ENCODE results near the gene RALGAPB. TPM values are rescaled to one million over a fixed set of nuclear protein-coding genes. Genes with fewer than 3 reads are reported as not detected.

Gene RALGAPB
- polyA plus RNA-seq, 1 donor (not counting 4 experiments of a cell fraction or from before 2014, with no cell fraction given), result 23.8 TPM

DNA sequence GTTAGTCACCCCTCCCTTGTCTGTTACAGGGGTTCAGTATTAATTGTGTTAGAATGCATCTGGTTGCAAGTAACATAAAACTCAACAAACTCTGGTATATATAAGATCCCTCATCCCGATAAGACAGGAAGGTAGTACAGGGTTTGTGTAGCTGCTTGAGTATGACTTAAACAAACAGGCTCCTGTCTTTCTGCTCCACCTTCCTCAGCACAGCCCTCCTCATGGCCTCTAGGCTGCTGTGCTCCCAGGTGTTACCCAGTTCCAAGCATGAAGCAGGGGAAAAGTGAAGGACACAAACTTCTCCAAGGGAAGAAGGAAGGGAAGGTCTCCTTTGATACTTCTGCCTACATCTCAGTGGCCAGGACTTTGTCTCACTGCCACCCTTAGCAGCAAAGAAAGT is 1.4 kb upstream of the RALGAPB start:
- peaks cover 2% of the 10 kb centered on the region for H4K20me1 ChIP-seq (ENCODE audit: control insufficient read depth, extremely low read depth, insufficient read depth, low read length)
- H2AFZ ChIP-seq (ENCODE audit: control insufficient read depth, low read length), result peak overlapping the region; percentile 97
- no peaks in the 10 kb centered on the region for H3K9me3 ChIP-seq (ENCODE audit: control insufficient read depth, low read depth, low read length)
- H3K9me1 ChIP-seq (ENCODE audit: control insufficient read depth, extremely low read depth, insufficient read depth, low read length), result no peaks in the 10 kb centered on the region
- H3K27ac ChIP-seq (ENCODE audit: control insufficient read depth, insufficient read depth, low read length), result no peak overlapping the region
- no peaks in the 10 kb centered on the region for H3K27me3 ChIP-seq (ENCODE audit: control insufficient read depth, extremely low read depth, insufficient read depth, low read length)
- H3K36me3 ChIP-seq (ENCODE audit: control insufficient read depth in 2 of 2, extremely low read depth in 1 of 2, insufficient read depth in 2 of 2, low read length in 2 of 2), result no peaks in the 10 kb centered on the region
- peaks cover 15% of the 10 kb centered on the region for H3K4me1 ChIP-seq (ENCODE audit: control insufficient read depth, extremely low read depth, insufficient read depth, low read length)
- TF ChIP-seq EZH2 (IDR thresholded peaks at IDR 0.05; ENCODE audit: low read length), result no peak
- dilution Hi-C loops (cut with MboI; ENCODE audit: extremely low pct_ligation_motif_present, low sequenced_read_pairs), result no loop called here
- H3K79me2 ChIP-seq (ENCODE audit: control insufficient read depth, insufficient read depth, low read length), result peaks cover 32% of the 10 kb centered on the region
- no peak overlapping the region for H3K4me3 ChIP-seq (ENCODE audit: control insufficient read depth in 2 of 3, extremely low read depth in 1 of 3, insufficient read depth in 2 of 3, low read depth in 1 of 3, low read length in 3 of 3)
- H3K9ac ChIP-seq (ENCODE audit: control insufficient read depth, extremely low read depth, insufficient read depth, low read length), result no peak overlapping the region
- FAIRE-seq (no peak), DNase-seq (ENCODE audit: low read depth, low spot score) (no peak)
- H3K4me2 ChIP-seq (ENCODE audit: control insufficient read depth, extremely low read depth, insufficient read depth, low read depth, low read length), result peak overlapping the region; percentile 94

DNA sequence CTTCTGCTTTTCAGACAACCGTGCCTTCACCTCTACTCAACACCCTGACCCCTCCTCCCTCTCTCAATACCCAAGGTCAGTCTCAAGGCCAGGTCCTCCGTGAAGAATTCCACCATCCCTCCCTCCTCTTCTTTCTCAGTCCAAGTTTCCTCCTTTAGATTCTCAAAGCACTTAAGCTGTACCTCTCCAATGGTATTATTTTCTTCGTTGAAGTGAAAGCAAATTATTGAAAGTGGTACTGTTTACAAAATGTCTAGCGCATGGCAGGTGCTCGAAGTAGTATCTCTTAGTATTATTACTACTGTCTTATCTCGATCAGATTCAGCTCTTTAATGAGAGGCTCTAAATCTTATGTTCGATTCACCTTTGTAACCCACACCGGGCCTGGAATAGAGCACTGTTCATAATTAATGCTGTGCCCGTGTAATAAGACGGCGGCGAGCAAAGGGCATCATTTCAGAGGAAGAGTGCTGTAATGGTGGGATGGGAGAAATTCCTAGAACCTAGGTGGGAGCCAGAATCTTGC is 593 bp upstream of the RALGAPB start:
- Histone ChIP-seq H3K36me3 (ENCODE audit: control insufficient read depth in 2 of 2, extremely low read depth in 1 of 2, insufficient read depth in 2 of 2, low read length in 2 of 2) (no peaks in the 10 kb centered on the region), H2AFZ (ENCODE audit: control insufficient read depth, low read length) (peak overlapping the region; percentile 97), H3K9ac (ENCODE audit: control insufficient read depth, extremely low read depth, insufficient read depth, low read length) (peak overlapping the region; percentile 64), H3K4me2 (ENCODE audit: control insufficient read depth, extremely low read depth, insufficient read depth, low read depth, low read length) (peak overlapping the region; percentile 94), H3K9me3 (ENCODE audit: control insufficient read depth, low read depth, low read length) (no peaks in the 10 kb centered on the region), H3K27me3 (ENCODE audit: control insufficient read depth, extremely low read depth, insufficient read depth, low read length) (no peaks in the 10 kb centered on the region), H4K20me1 (ENCODE audit: control insufficient read depth, extremely low read depth, insufficient read depth, low read length) (peaks cover 4% of the 10 kb centered on the region), H3K27ac (ENCODE audit: control insufficient read depth, insufficient read depth, low read length) (peak overlapping the region; percentile 43), H3K4me1 (ENCODE audit: control insufficient read depth, extremely low read depth, insufficient read depth, low read length) (peaks cover 15% of the 10 kb centered on the region), H3K79me2 (ENCODE audit: control insufficient read depth, insufficient read depth, low read length) (peaks cover 40% of the 10 kb centered on the region), H3K4me3 (ENCODE audit: control insufficient read depth in 2 of 3, extremely low read depth in 1 of 3, insufficient read depth in 2 of 3, low read depth in 1 of 3, low read length in 3 of 3) (peak overlapping the region; percentile 69 to 78 (median 73)), H3K9me1 (ENCODE audit: control insufficient read depth, extremely low read depth, insufficient read depth, low read length) (no peaks in the 10 kb centered on the region)
- no peak for FAIRE-seq
- dilution Hi-C loops (cut with MboI; ENCODE audit: extremely low pct_ligation_motif_present, low sequenced_read_pairs), result no loop called here
- no peak for DNase-seq (ENCODE audit: low read depth, low spot score)
- TF ChIP-seq EZH2 (IDR thresholded peaks at IDR 0.05; ENCODE audit: low read length), result no peak
- TF ChIP-seq CTCF (optimal IDR thresholded peaks at IDR 0.05 in 1 of 3, IDR thresholded peaks at IDR 0.05 in 1 of 3, conservative IDR thresholded peaks at IDR 0.05 in 1 of 3; ENCODE audit: extremely low read depth in 1 of 3, insufficient read depth in 2 of 3, low read length in 3 of 3), result no peak

DNA sequence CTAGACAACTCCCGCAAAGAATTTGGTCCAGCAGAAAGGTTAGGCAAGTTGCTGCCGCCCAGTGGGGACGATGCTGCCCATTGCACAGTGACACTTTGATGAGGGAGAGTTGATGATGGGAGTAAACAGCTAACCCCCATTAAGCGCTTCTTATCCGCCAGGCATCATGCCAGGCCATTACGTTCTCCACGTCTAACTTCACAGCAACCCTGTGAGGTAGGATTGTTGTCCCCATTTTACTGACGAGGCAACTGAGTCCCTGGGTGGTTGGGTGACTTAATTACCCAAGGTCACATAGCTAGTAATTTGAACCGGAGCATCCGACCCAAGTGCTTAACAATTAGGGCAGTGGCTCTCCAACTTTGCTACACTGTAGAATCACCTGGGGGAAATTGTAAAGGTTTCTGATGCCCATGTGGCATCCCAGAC is 738 bp downstream of the RALGAPB start:
- Histone ChIP-seq H3K27me3 (ENCODE audit: control insufficient read depth, extremely low read depth, insufficient read depth, low read length) (no peaks in the 10 kb centered on the region), H4K20me1 (ENCODE audit: control insufficient read depth, extremely low read depth, insufficient read depth, low read length) (peaks cover 4% of the 10 kb centered on the region), H3K4me3 (ENCODE audit: control insufficient read depth in 2 of 3, extremely low read depth in 1 of 3, insufficient read depth in 2 of 3, low read depth in 1 of 3, low read length in 3 of 3) (peak overlapping the region; percentile 59 to 78 (median 73)), H3K9me3 (ENCODE audit: control insufficient read depth, low read depth, low read length) (no peaks in the 10 kb centered on the region), H3K79me2 (ENCODE audit: control insufficient read depth, insufficient read depth, low read length) (peaks cover 53% of the 10 kb centered on the region), H3K27ac (ENCODE audit: control insufficient read depth, insufficient read depth, low read length) (peak overlapping the region; percentile 72), H3K4me1 (ENCODE audit: control insufficient read depth, extremely low read depth, insufficient read depth, low read length) (peaks cover 15% of the 10 kb centered on the region), H3K9ac (ENCODE audit: control insufficient read depth, extremely low read depth, insufficient read depth, low read length) (peak overlapping the region; percentile 82), H2AFZ (ENCODE audit: control insufficient read depth, low read length) (no peak overlapping the region), H3K36me3 (ENCODE audit: control insufficient read depth in 2 of 2, extremely low read depth in 1 of 2, insufficient read depth in 2 of 2, low read length in 2 of 2) (peaks cover 0 to 1% of the 10 kb centered on the region in 2 experiments), H3K4me2 (ENCODE audit: control insufficient read depth, extremely low read depth, insufficient read depth, low read depth, low read length) (peak overlapping the region; percentile 90), H3K9me1 (ENCODE audit: control insufficient read depth, extremely low read depth, insufficient read depth, low read length) (no peaks in the 10 kb centered on the region)
- no peak for DNase-seq (ENCODE audit: low read depth, low spot score)
- peak; percentile 36 for FAIRE-seq
- no peak for TF ChIP-seq EZH2 (IDR thresholded peaks at IDR 0.05; ENCODE audit: low read length)
- TF ChIP-seq CTCF (optimal IDR thresholded peaks at IDR 0.05 in 1 of 3, IDR thresholded peaks at IDR 0.05 in 1 of 3, conservative IDR thresholded peaks at IDR 0.05 in 1 of 3; ENCODE audit: extremely low read depth in 1 of 3, insufficient read depth in 2 of 3, low read length in 3 of 3), result peak in 1 of 3 experiments; percentile 45
- dilution Hi-C loops (cut with MboI; ENCODE audit: extremely low pct_ligation_motif_present, low sequenced_read_pairs), result no loop called here

All from keratinocyte (primary cell).